SH-SY5Y (cell line): ENCODE measurements around the gene MS4A7.

ENCODE experiments used
- GATA2 ChIP-seq: IDR thresholded peaks from 2 replicates; pipeline ENCODE4 v1.6.1; 2011; ENCODE audit warnings: mild to moderate bottlenecking, low read depth, low read length
- GATA3 ChIP-seq: IDR thresholded peaks from 2 replicates; pipeline ENCODE4 v1.6.1; 2011; ENCODE audit warnings: low read depth, mild to moderate bottlenecking, low read length, moderate library complexity

DNA sequence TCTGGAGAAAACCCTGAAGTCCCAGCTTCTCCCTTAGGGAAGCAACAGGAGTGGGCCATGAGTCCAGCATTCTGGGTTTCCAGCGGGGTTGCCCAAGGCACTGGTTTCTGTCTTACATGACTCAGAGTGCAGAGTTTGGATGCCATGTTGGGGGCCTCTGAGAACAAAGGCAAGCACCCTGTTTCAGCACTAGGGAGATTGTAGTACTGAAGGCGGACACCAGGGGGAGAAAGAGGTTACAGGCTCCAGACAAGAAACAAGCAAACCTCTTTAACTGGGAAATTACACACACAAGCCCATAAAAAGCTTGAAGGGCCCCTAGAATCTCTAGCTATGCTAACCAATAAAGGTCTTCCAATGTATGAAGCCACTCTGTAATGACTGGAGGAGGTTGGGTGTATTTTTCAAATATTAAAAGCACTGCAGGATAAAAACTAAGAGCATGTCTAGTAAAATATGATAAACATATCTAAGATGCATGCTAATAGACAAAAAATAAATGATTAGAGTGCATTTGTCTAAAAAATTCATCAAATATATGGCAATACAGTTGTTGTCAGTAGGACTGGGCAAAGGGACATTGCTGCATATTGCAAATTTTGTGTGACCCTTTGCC lies 44.2 kb upstream of the MS4A7 start:
- TF ChIP-seq GATA2: no peak
- no peak for TF ChIP-seq GATA3
